Measurements from ENCODE around the gene SPG7. TPM values are rescaled to one million over a fixed set of nuclear protein-coding genes. Genes with fewer than 3 reads are reported as not detected.

Gene SPG7
- total RNA-seq, 1 experiment from 2014 or later: 82.4 TPM

DNA sequence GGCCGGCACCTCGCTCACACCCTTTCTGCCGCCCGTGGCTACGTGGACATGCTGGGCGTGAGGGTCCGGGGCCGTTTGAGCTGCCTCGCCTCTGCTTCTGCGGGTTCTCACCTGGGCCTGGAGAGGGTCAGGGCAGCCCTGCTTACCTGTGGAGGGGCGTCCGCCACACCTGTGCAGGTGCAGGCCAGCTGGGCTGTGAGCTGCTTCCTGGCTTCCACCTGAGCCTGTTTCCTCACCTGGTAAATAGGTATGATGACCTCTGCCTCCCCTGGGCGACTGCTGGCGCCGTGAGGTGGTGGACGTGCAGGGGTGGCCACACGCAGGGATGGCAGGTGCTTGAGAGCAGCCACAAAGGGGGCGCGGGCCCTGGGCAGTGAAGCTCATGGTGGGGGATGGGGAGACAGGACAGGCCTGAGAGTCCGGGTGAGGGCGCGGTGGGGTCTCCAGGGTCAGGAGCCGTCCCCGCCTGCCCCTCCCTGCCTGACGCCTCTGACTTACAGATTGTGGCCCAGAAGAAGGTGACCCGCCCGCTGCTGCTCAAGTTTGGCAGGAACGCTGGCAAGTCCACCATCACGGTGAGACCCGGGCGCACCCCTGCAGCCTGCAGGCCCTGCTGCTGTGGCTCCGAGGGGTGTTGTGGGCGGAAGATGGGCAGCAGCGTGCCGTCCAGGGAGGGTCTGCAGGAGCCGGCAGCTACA, 75.1 kb downstream of the SPG7 start:
- H3K4me3 Mint-ChIP-seq (ENCODE audit: unreplicated experiment): no peak overlapping the region
- H3K4me1 Mint-ChIP-seq (ENCODE audit: insufficient read depth, unreplicated experiment): no peaks in the 10 kb centered on the region
- no TSS peak for BruUV-seq (replicated peaks)
- ChIA-PET CTCF (interaction anchor here (1.8 kb wide), 1 partner anchor 31 kb away, joined by 6 read pairs; no protein-coding TSS in a partner anchor), POLR2A (no interaction called here)
- TF ChIP-seq, protein P1, sequence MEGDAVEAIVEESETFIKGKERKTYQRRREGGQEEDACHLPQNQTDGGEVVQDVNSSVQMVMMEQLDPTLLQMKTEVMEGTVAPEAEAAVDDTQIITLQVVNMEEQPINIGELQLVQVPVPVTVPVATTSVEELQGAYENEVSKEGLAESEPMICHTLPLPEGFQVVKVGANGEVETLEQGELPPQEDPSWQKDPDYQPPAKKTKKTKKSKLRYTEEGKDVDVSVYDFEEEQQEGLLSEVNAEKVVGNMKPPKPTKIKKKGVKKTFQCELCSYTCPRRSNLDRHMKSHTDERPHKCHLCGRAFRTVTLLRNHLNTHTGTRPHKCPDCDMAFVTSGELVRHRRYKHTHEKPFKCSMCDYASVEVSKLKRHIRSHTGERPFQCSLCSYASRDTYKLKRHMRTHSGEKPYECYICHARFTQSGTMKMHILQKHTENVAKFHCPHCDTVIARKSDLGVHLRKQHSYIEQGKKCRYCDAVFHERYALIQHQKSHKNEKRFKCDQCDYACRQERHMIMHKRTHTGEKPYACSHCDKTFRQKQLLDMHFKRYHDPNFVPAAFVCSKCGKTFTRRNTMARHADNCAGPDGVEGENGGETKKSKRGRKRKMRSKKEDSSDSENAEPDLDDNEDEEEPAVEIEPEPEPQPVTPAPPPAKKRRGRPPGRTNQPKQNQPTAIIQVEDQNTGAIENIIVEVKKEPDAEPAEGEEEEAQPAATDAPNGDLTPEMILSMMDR (IDR thresholded peaks at IDR 0.05; ENCODE audit: unreplicated experiment): no peak
- peaks cover 14% of the 10 kb centered on the region for H3K36me3 Mint-ChIP-seq (ENCODE audit: insufficient read depth, unreplicated experiment)
- no peak for DNase-seq (ENCODE audit: unreplicated experiment)
- no peaks in the 10 kb centered on the region for H3K27me3 Mint-ChIP-seq (ENCODE audit: insufficient read depth, unreplicated experiment)
- no peaks in the 10 kb centered on the region for H3K9me3 Mint-ChIP-seq (ENCODE audit: unreplicated experiment)
- H3K27ac Mint-ChIP-seq (ENCODE audit: low read depth, unreplicated experiment): no peak overlapping the region
- intact Hi-C loops (cut with micrococcal nuclease): no loop called here

DNA sequence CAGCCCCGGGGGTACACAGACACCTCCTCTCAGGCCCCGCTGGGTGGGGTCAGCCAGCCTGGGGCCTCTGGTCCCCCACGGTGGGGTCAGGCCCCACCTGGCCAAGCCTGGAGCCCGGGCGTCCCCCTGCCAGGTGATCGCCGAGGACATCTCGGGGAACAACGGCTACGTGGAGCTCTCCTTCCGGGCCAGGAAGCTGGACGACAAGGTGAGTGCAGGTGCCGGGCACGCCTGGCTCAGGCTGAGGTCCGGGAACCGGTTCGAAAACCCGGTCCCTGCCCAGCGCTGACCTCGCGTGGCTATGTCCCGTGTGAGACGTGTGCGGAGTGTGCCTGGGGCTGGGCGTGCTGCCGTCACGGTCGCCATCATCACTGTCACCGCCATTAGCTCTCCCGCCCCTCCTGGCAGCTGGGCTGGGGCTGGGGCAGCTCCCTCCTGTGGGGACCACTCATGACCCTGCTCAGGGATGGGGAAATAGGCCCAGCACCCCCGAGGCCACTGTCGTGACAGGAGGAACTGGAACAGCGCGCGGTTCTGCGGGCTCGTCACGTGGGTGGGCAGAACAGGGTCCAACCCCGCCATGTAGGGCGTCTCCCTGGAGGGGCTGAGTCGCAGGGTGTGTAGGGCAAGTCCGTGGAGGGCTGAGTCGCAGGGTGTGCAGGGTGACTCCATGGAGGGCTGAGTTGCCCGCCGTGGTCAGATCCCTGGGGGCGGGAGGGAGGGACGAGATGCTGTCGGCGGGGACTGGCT, 75.9 kb downstream of the SPG7 start:
- H3K9me3 Mint-ChIP-seq (ENCODE audit: unreplicated experiment): no peaks in the 10 kb centered on the region
- ChIA-PET CTCF (interaction anchor here (0.6 to 1.8 kb wide), 4 partner anchors 14 to 85 kb away, joined by 3 to 6 read pairs (median 4); no protein-coding TSS in a partner anchor), POLR2A (interaction anchor here (0.6 kb wide), 1 partner anchor 17 kb away, joined by 3 read pairs; no protein-coding TSS in a partner anchor)
- intact Hi-C loops (cut with micrococcal nuclease): no loop called here
- no TSS peak for BruUV-seq (replicated peaks)
- no peaks in the 10 kb centered on the region for H3K4me1 Mint-ChIP-seq (ENCODE audit: insufficient read depth, unreplicated experiment)
- H3K4me3 Mint-ChIP-seq (ENCODE audit: unreplicated experiment): no peak overlapping the region
- no peak overlapping the region for H3K27ac Mint-ChIP-seq (ENCODE audit: low read depth, unreplicated experiment)
- peaks cover 7% of the 10 kb centered on the region for H3K36me3 Mint-ChIP-seq (ENCODE audit: insufficient read depth, unreplicated experiment)
- no peaks in the 10 kb centered on the region for H3K27me3 Mint-ChIP-seq (ENCODE audit: insufficient read depth, unreplicated experiment)
- TF ChIP-seq, protein P1 (IDR thresholded peaks at IDR 0.05; ENCODE audit: unreplicated experiment): no peak
- no peak for DNase-seq (ENCODE audit: unreplicated experiment)

DNA sequence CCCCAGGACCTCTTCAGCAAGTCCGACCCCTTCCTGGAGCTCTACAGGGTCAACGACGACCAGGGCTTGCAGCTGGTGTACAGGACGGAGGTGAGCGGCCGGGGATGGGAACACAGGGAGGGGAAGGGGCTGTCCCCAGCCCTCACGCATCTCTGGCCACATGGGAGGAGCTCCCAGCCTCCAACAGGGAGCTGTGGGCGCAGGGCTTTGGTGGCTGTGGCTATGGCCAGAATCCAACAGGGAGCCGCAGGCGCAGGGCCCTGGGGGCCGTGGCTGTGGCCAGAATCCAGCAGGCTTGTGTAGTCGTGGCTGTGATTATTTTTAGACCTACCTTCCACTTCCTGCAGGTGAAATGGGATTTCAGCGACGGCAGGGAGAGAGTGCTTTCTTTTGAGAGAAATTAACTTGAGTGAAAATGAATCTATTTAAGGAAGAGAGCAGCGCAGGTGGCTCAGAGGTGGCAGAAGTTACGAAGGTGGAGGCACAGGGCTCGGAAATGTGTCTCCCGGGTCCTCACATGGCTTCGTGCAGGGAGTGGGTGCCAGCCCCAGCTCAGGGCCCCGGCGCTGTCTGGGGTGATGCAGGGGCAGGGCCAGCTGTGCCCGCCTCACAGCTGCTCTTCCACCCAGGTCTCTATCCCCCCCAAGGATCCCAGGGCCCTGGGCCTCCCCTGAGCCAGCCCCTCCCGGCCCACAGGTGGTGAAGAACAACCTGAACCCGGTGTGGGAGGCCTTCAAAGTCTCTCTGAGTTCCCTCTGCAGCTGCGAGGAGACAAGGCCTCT, 76.8 kb downstream of the SPG7 start:
- H3K4me3 Mint-ChIP-seq (ENCODE audit: unreplicated experiment): no peak overlapping the region
- intact Hi-C loops (cut with micrococcal nuclease): no loop called here
- CTCF ChIA-PET: interaction anchor here (0.6 to 1.8 kb wide), 3 partner anchors 13 to 43 kb away, joined by 3 to 6 read pairs (median 4); no protein-coding TSS in a partner anchor

More for the DNA sequence above, 76.8 kb downstream of the SPG7 start:
- Mint-ChIP-seq H3K27ac (ENCODE audit: low read depth, unreplicated experiment) (no peak overlapping the region), H3K9me3 (ENCODE audit: unreplicated experiment) (no peaks in the 10 kb centered on the region), H3K27me3 (ENCODE audit: insufficient read depth, unreplicated experiment) (no peaks in the 10 kb centered on the region), H3K4me1 (ENCODE audit: insufficient read depth, unreplicated experiment) (no peaks in the 10 kb centered on the region), H3K36me3 (ENCODE audit: insufficient read depth, unreplicated experiment) (peaks cover 7% of the 10 kb centered on the region)
- DNase-seq (ENCODE audit: unreplicated experiment): no peak
- BruUV-seq (replicated peaks): no TSS peak
- TF ChIP-seq, protein P1 (IDR thresholded peaks at IDR 0.05; ENCODE audit: unreplicated experiment): no peak
- POLR2A ChIA-PET: interaction anchor here (0.5 to 0.6 kb wide), 2 partner anchors 18 to 96 kb away, joined by 3 read pairs; no protein-coding TSS in a partner anchor
